Trophoblast cell (in vitro differentiated cells and primary cell): ENCODE data around the gene C1QTNF8.

Source experiments
- DNase-seq, 2 donors: peaks; one replicate each; pipeline ENCODE4 v3.0.0-alpha.2; 2016
- H2AFZ ChIP-seq: 2 replicates; pipeline ENCODE4 v1.6.1; 2013; ENCODE audit warnings: low read length, moderate library complexity, mild to moderate bottlenecking; ENCODE audit not compliant: insufficient read depth, poor library complexity
- H2AK5ac ChIP-seq: 2 replicates; pipeline ENCODE4 v1.6.1; 2013; ENCODE audit warnings: mild to moderate bottlenecking, low read length
- H2BK120ac ChIP-seq: 2 replicates; pipeline ENCODE4 v1.6.1; 2013; ENCODE audit warnings: low read length, mild to moderate bottlenecking, moderate library complexity; ENCODE audit not compliant: insufficient read depth, poor library complexity
- H2BK12ac ChIP-seq: 2 replicates; pipeline ENCODE4 v1.6.1; 2013; ENCODE audit warnings: mild to moderate bottlenecking, low read length, moderate library complexity
- H2BK5ac ChIP-seq: 2 replicates; pipeline ENCODE4 v1.6.1; 2013; ENCODE audit warnings: low read length, low read depth, moderate library complexity, mild to moderate bottlenecking; ENCODE audit not compliant: poor library complexity
- H3K14ac ChIP-seq: 2 replicates; pipeline ENCODE4 v1.6.1; 2013; ENCODE audit warnings: mild to moderate bottlenecking, low read length
- H3K18ac ChIP-seq: 2 replicates; pipeline ENCODE4 v1.6.1; 2013; ENCODE audit warnings: mild to moderate bottlenecking, low read length
- H3K23ac ChIP-seq: 2 replicates; pipeline ENCODE4 v1.6.1; 2013; ENCODE audit warnings: low read length
- H3K27ac ChIP-seq: 2 replicates; pipeline ENCODE4 v1.5.1; 2013; ENCODE audit warnings: low read depth, mild to moderate bottlenecking, inconsistent platforms, low read length, moderate library complexity
- H3K27me3 ChIP-seq: 2 replicates; pipeline ENCODE4 v1.6.1; 2013; ENCODE audit warnings: inconsistent platforms, mild to moderate bottlenecking, low read length, moderate library complexity; ENCODE audit not compliant: insufficient read depth
- H3K36me3 ChIP-seq, 2 experiments: 1 replicate in 1 of 2; 2 replicates in 1 of 2; pipeline ENCODE4 v1.6.1; 2013; ENCODE audit warnings: low read length in 2 of 2, mild to moderate bottlenecking in 2 of 2, moderate library complexity in 1 of 2; ENCODE audit not compliant: insufficient read depth in 2 of 2, control insufficient read depth in 1 of 2
- H3K4ac ChIP-seq: 2 replicates; pipeline ENCODE4 v1.6.1; 2013; ENCODE audit warnings: low read depth, mild to moderate bottlenecking, low read length, moderate library complexity
- H3K4me1 ChIP-seq, 2 experiments: 1 replicate in 1 of 2; 2 replicates in 1 of 2; pipeline ENCODE4 v1.6.1; 2013; ENCODE audit warnings: low read length in 2 of 2, mild to moderate bottlenecking in 2 of 2, moderate library complexity in 1 of 2; ENCODE audit not compliant: insufficient read depth in 2 of 2, control insufficient read depth in 1 of 2
- H3K4me2 ChIP-seq: 2 replicates; pipeline ENCODE4 v1.6.1; 2013; ENCODE audit warnings: inconsistent platforms, mild to moderate bottlenecking, low read length, moderate library complexity
- H3K4me3 ChIP-seq: 2 replicates; pipeline ENCODE4 v1.5.1; 2013; ENCODE audit warnings: mild to moderate bottlenecking, low read depth, low read length, inconsistent platforms
- H3K79me1 ChIP-seq: one replicate; pipeline ENCODE4 v1.6.1; 2013; ENCODE audit warnings: low read length
- H3K79me2 ChIP-seq: 2 replicates; pipeline ENCODE4 v1.6.1; 2013; ENCODE audit warnings: low read length, mild to moderate bottlenecking; ENCODE audit not compliant: control insufficient read depth, insufficient read depth, poor library complexity
- H3K9ac ChIP-seq: 2 replicates; pipeline ENCODE4 v1.6.1; 2013; ENCODE audit warnings: mild to moderate bottlenecking, low read length
- H3K9me3 ChIP-seq: 2 replicates; pipeline ENCODE4 v1.6.1; 2013; ENCODE audit warnings: low read depth, mild to moderate bottlenecking, control low read depth, inconsistent platforms, low read length; ENCODE audit not compliant: insufficient read depth
- H4K12ac ChIP-seq: 2 replicates; pipeline ENCODE4 v1.6.1; 2013; ENCODE audit warnings: low read depth, mild to moderate bottlenecking, low read length, moderate library complexity
- H4K8ac ChIP-seq: 2 replicates; pipeline ENCODE4 v1.6.1; 2013; ENCODE audit warnings: low read depth, mild to moderate bottlenecking, low read length, moderate library complexity
- H4K91ac ChIP-seq: one replicate; pipeline ENCODE4 v1.6.1; 2013; ENCODE audit warnings: low read depth, mild to moderate bottlenecking, low read length, moderate library complexity
- WGBS: extraction: QIAGEN DNeasy Blood & Tissue Kit; methylation state at CpG from one replicate; pipeline ENCODE4 v1.1.7; 2013; ENCODE audit warnings: missing lambda C conversion rate; ENCODE audit not compliant: insufficient read length, insufficient coverage; ENCODE audit errors: extremely low coverage; 5-methylcytosine and 5-hydroxymethylcytosine counted together

C1QTNF8 gene

GRCh38 chr16:1090620-1091587 is 5.1 kb downstream of the C1QTNF8 start:
- WGBS = no CpG with 5 or more reads among the region's 27 CpGs
- Histone ChIP-seq H3K4me2 (no peak overlapping the region), H2AK5ac (no peak overlapping the region), H3K27ac (no peak overlapping the region), H3K36me3 (no peaks in the 10 kb centered on the region), H3K4me3 (no peak overlapping the region), H3K27me3 (no peaks in the 10 kb centered on the region), H3K79me1 (no peaks in the 10 kb centered on the region), H3K4me1 (no peaks in the 10 kb centered on the region), H3K23ac (no peak overlapping the region), H2BK120ac (no peak overlapping the region), H3K4ac (no peak overlapping the region), H4K12ac (no peak overlapping the region), H2AFZ (no peak overlapping the region), H3K14ac (no peak overlapping the region), H3K79me2 (no peaks in the 10 kb centered on the region), H4K91ac (no peak overlapping the region), H2BK12ac (no peak overlapping the region), H3K9me3 (peaks cover 4% of the 10 kb centered on the region), H4K8ac (no peak overlapping the region), H3K9ac (no peak overlapping the region), H2BK5ac (no peak overlapping the region), H3K18ac (no peak overlapping the region)
- DNase-seq = no peak

DNA sequence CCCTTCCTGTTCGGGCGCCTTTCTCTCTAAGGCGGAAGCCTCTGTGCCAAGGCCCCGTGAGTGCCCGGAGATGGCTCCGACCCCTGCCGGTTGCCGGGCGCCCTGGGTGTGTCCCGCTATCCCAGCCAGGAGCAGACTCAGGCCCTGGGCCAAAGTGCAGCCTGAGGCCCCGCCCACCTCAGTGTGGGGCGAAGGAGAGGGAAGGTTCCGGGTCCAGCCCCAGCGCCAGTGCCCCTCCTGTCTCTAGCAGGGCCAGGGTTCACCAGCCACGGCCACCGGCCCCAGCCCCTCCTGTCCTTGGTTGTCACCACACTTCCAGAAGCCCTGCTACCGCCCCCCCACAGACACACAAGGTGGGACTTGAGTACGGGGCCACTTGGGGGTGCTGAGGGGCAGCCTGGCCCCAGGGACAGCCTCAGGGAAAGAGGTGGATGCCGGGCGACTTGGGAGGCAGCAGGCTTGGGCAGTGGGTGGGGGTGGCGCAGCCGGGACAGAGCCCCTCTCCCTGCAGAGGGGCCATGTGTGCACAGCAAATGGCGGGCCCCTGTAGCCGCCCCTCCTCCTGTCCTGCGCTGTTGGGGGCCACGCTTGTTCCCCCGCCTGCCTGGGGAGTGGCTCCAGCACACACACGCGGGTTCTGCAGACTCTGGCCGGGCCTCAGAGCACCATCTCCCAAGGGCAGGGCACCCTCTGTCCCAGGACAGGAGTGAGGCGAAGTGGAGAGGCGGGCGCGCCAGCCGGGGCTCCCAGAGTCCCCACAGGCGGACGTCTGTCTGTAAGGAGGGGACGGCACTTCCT is 6.0 kb downstream of the C1QTNF8 start:
- no CpG with 5 or more reads among the region's 38 CpGs for WGBS
- no peak overlapping the region for H4K8ac ChIP-seq

DNA sequence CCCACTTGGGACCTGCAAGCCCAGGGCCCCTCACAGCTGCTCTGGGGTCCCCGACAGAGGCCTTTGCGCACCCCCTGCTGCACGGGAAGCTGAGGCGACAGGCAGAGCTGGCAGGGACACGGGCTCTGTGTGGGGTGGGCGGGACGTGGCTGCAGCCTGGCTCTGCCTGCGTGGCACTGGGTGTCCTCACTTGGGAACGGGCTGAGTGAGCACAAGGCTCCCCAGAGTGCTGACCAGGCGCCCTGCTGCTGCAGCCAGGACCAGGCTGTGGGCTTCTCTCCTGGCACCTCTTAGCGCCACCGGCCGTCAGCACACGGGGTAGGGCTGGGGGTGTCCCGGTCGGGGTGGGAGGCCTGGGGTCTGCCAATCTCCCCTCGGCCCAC is 6.6 kb downstream of the C1QTNF8 start:
- H2BK12ac ChIP-seq = no peak overlapping the region
- H3K4me1 ChIP-seq = no peaks in the 10 kb centered on the region
- no peaks in the 10 kb centered on the region for H3K79me2 ChIP-seq
- no peak overlapping the region for H3K9ac ChIP-seq
- H4K8ac ChIP-seq = no peak overlapping the region
- peaks cover 14% of the 10 kb centered on the region for H3K9me3 ChIP-seq
- H4K12ac ChIP-seq = no peak overlapping the region
- no peak overlapping the region for H3K4ac ChIP-seq
- no peak for DNase-seq
- no peak overlapping the region for H2BK5ac ChIP-seq
- H2BK120ac ChIP-seq = no peak overlapping the region
- H3K4me2 ChIP-seq = no peak overlapping the region
- no peaks in the 10 kb centered on the region for H3K36me3 ChIP-seq
- H3K18ac ChIP-seq = no peak overlapping the region
- H3K14ac ChIP-seq = no peak overlapping the region
- no peak overlapping the region for H3K23ac ChIP-seq
- WGBS = no CpG with 5 or more reads among the region's 17 CpGs
- H3K4me3 ChIP-seq = no peak overlapping the region
- no peaks in the 10 kb centered on the region for H3K79me1 ChIP-seq
- no peak overlapping the region for H4K91ac ChIP-seq
- H3K27ac ChIP-seq = no peak overlapping the region
- H2AK5ac ChIP-seq = no peak overlapping the region
- no peak overlapping the region for H2AFZ ChIP-seq
- no peaks in the 10 kb centered on the region for H3K27me3 ChIP-seq

More for the DNA sequence above, 6.0 kb downstream of the C1QTNF8 start:
- Histone ChIP-seq H3K4me1 (no peaks in the 10 kb centered on the region), H3K9me3 (peaks cover 9% of the 10 kb centered on the region), H2AFZ (no peak overlapping the region), H4K12ac (no peak overlapping the region), H3K27ac (no peak overlapping the region), H2BK12ac (no peak overlapping the region), H3K4me3 (no peak overlapping the region), H3K79me1 (no peaks in the 10 kb centered on the region), H3K18ac (no peak overlapping the region), H3K9ac (no peak overlapping the region), H3K27me3 (no peaks in the 10 kb centered on the region), H3K23ac (no peak overlapping the region), H3K4me2 (no peak overlapping the region), H4K91ac (no peak overlapping the region), H3K79me2 (no peaks in the 10 kb centered on the region), H3K4ac (no peak overlapping the region), H2AK5ac (no peak overlapping the region), H2BK120ac (no peak overlapping the region), H2BK5ac (no peak overlapping the region), H3K36me3 (no peaks in the 10 kb centered on the region), H3K14ac (no peak overlapping the region)
- DNase-seq = no peak

GRCh38 chr16:1088295-1089170 is 7.5 kb downstream of the C1QTNF8 start:
- Histone ChIP-seq H2BK12ac (no peak overlapping the region), H3K4ac (no peak overlapping the region)

More at GRCh38 chr16:1088295-1089170, 7.5 kb downstream of the C1QTNF8 start:
- Histone ChIP-seq H3K27me3 (no peaks in the 10 kb centered on the region), H3K79me2 (no peaks in the 10 kb centered on the region), H3K14ac (no peak overlapping the region), H2AK5ac (no peak overlapping the region), H2AFZ (no peak overlapping the region), H3K9me3 (peaks cover 20% of the 10 kb centered on the region), H3K18ac (no peak overlapping the region), H2BK120ac (no peak overlapping the region), H3K9ac (no peak overlapping the region), H3K4me2 (no peak overlapping the region), H4K12ac (no peak overlapping the region), H4K91ac (no peak overlapping the region), H3K79me1 (no peaks in the 10 kb centered on the region), H3K27ac (no peak overlapping the region), H3K4me3 (no peak overlapping the region), H4K8ac (no peak overlapping the region), H3K4me1 (no peaks in the 10 kb centered on the region), H3K36me3 (no peaks in the 10 kb centered on the region), H3K23ac (no peak overlapping the region), H2BK5ac (no peak overlapping the region)
- WGBS = no CpG with 5 or more reads among the region's 40 CpGs
- no peak for DNase-seq
